HEK293 (cell line): ENCODE data around the gene GPR63.

Experiments used
- ATF2 ChIP-seq: fragments of 450-650 bp; formaldehyde crosslinking; IDR thresholded peaks from 2 replicates; pipeline ENCODE4 v1.5.1; 2016; ENCODE audit warnings: missing biosample characterization, missing genetic modification characterization, low read depth
- BCL11B ChIP-seq: fragments of 450-650 bp; formaldehyde crosslinking; IDR thresholded peaks from 2 replicates; pipeline ENCODE4 v1.5.1; 2016; ENCODE audit warnings: low read depth, missing biosample characterization, missing genetic modification characterization
- GLI2 ChIP-seq: fragments of 450-650 bp; formaldehyde crosslinking; IDR thresholded peaks from 2 replicates; pipeline ENCODE4; 2017; ENCODE audit warnings: missing biosample characterization, missing genetic modification characterization, low read depth, borderline replicate concordance
- HOXA7 ChIP-seq: sonication (generic); formaldehyde crosslinking; IDR thresholded peaks from 2 replicates; pipeline ENCODE4 v1.8.1; 2022; ENCODE audit warnings: missing genetic modification reagents, borderline replicate concordance
- HOXD13 ChIP-seq: sonication (generic); formaldehyde crosslinking; IDR thresholded peaks from 2 replicates; pipeline ENCODE4 v1.8.0; 2022; ENCODE audit warnings: missing genetic modification reagents, borderline replicate concordance
- MEIS1 ChIP-seq: sonication (generic); formaldehyde crosslinking; IDR thresholded peaks from 2 replicates; pipeline ENCODE4 v1.8.1; 2022; ENCODE audit warnings: missing genetic modification reagents, mild to moderate bottlenecking, borderline replicate concordance
- MYNN ChIP-seq: fragments of 450-650 bp; formaldehyde crosslinking; IDR thresholded peaks from 2 replicates; pipeline ENCODE4 v1.5.1; 2016; ENCODE audit warnings: missing biosample characterization, missing genetic modification characterization, borderline replicate concordance
- OSR2 ChIP-seq: fragments of 450-650 bp; formaldehyde crosslinking; IDR thresholded peaks from 2 replicates; pipeline ENCODE4 v1.5.1; 2016; ENCODE audit warnings: missing biosample characterization, missing genetic modification characterization
- ZBTB48 ChIP-seq: fragments of 450-650 bp; formaldehyde crosslinking; IDR thresholded peaks from 2 replicates; pipeline ENCODE4 v1.5.1; 2016; ENCODE audit warnings: missing biosample characterization, missing genetic modification characterization
- ZFHX2 ChIP-seq: fragments of 450-650 bp; formaldehyde crosslinking; conservative IDR thresholded peaks from 2 replicates; pipeline ENCODE4 v1.5.1; 2016; ENCODE audit warnings: missing biosample characterization, missing genetic modification characterization
- ZFP37 ChIP-seq: fragments of 450-650 bp; formaldehyde crosslinking; IDR thresholded peaks from 2 replicates; pipeline ENCODE4 v1.5.1; 2016; ENCODE audit warnings: missing biosample characterization, missing genetic modification characterization
- ZFP41 ChIP-seq: fragments of 450-650 bp; formaldehyde crosslinking; IDR thresholded peaks from 2 replicates; pipeline ENCODE4 v1.5.1; 2016; ENCODE audit warnings: missing biosample characterization, missing genetic modification characterization, borderline replicate concordance
- ZNF146 ChIP-seq: fragments of 450-650 bp; formaldehyde crosslinking; IDR thresholded peaks from 2 replicates; pipeline ENCODE4 v1.5.1; 2016; ENCODE audit warnings: missing biosample characterization, missing genetic modification characterization
- ZNF155 ChIP-seq: fragments of 450-650 bp; formaldehyde crosslinking; IDR thresholded peaks from 2 replicates; pipeline ENCODE4 v1.5.1; 2016; ENCODE audit warnings: missing biosample characterization, missing genetic modification characterization
- ZNF16 ChIP-seq: fragments of 450-650 bp; formaldehyde crosslinking; IDR thresholded peaks from 2 replicates; pipeline ENCODE4 v1.5.1; 2016; ENCODE audit warnings: low read depth, missing biosample characterization, missing genetic modification characterization
- ZNF184 ChIP-seq: fragments of 450-650 bp; IDR thresholded peaks from 2 replicates; pipeline ENCODE4 v1.5.1; 2018; ENCODE audit warnings: missing biosample characterization, mild to moderate bottlenecking, missing genetic modification characterization
- ZNF223 ChIP-seq: fragments of 450-650 bp; formaldehyde crosslinking; IDR thresholded peaks from 2 replicates; pipeline ENCODE4 v1.5.1; 2016; ENCODE audit warnings: missing biosample characterization, missing genetic modification characterization
- ZNF239 ChIP-seq: fragments of 450-650 bp; formaldehyde crosslinking; IDR thresholded peaks from 2 replicates; pipeline ENCODE4 v1.5.1; 2016; ENCODE audit warnings: missing biosample characterization, missing genetic modification characterization
- ZNF302 ChIP-seq: fragments of 450-650 bp; formaldehyde crosslinking; IDR thresholded peaks from 2 replicates; pipeline ENCODE4 v1.5.1; 2016; ENCODE audit warnings: missing biosample characterization, missing genetic modification characterization, low read depth
- ZNF354C ChIP-seq: fragments of 450-650 bp; formaldehyde crosslinking; IDR thresholded peaks from 2 replicates; pipeline ENCODE4 v1.5.1; 2016; ENCODE audit warnings: missing biosample characterization, missing genetic modification characterization, low read depth, borderline replicate concordance
- ZNF398 ChIP-seq: fragments of 450-650 bp; formaldehyde crosslinking; IDR thresholded peaks from 2 replicates; pipeline ENCODE4 v1.5.1; 2017; ENCODE audit warnings: missing biosample characterization, missing genetic modification characterization
- ZNF518A ChIP-seq: fragments of 450-650 bp; formaldehyde crosslinking; conservative IDR thresholded peaks from 2 replicates; pipeline ENCODE4 v1.5.1; 2016; ENCODE audit warnings: low read depth, missing biosample characterization, missing genetic modification characterization
- ZNF544 ChIP-seq: fragments of 450-650 bp; formaldehyde crosslinking; IDR thresholded peaks from 2 replicates; pipeline ENCODE4 v1.5.0; 2017; ENCODE audit warnings: missing biosample characterization, missing genetic modification characterization
- ZNF548 ChIP-seq: fragments of 450-650 bp; formaldehyde crosslinking; IDR thresholded peaks from 2 replicates; pipeline ENCODE4 v1.5.1; 2016; ENCODE audit warnings: missing biosample characterization, missing genetic modification characterization
- ZNF580 ChIP-seq: fragments of 450-650 bp; formaldehyde crosslinking; IDR thresholded peaks from 2 replicates; pipeline ENCODE4 v1.5.1; 2016; ENCODE audit warnings: missing biosample characterization, missing genetic modification characterization
- ZNF658 ChIP-seq: fragments of 450-650 bp; formaldehyde crosslinking; IDR thresholded peaks from 2 replicates; pipeline ENCODE4; 2016; ENCODE audit warnings: missing biosample characterization, missing genetic modification characterization
- ZNF704 ChIP-seq: fragments of 450-650 bp; formaldehyde crosslinking; IDR thresholded peaks from 2 replicates; pipeline ENCODE4 v1.5.1; 2016; ENCODE audit warnings: missing biosample characterization, missing genetic modification characterization
- ZNF776 ChIP-seq: fragments of 450-650 bp; formaldehyde crosslinking; IDR thresholded peaks from 2 replicates; pipeline ENCODE4 v1.5.0; 2017; ENCODE audit warnings: missing biosample characterization, missing genetic modification characterization, borderline replicate concordance
- ZNF792 ChIP-seq: fragments of 450-650 bp; formaldehyde crosslinking; IDR thresholded peaks from 2 replicates; pipeline ENCODE4 v1.5.1; 2016; ENCODE audit warnings: missing biosample characterization, missing genetic modification characterization
- ZSCAN4 ChIP-seq: fragments of 450-650 bp; formaldehyde crosslinking; IDR thresholded peaks from 2 replicates; pipeline ENCODE4 v1.5.1; 2017; ENCODE audit warnings: missing biosample characterization, missing genetic modification characterization

The GPR63 gene

GRCh38 chr6:96811670-96812069 lies 25.6 kb downstream of the GPR63 start (continued):
- TF ChIP-seq ZNF792 (tag by site-specific recombination), result no peak
- TF ChIP-seq ZNF223 (tag by site-specific recombination), result no peak
- no peak for TF ChIP-seq HOXA7 (CRISPR knock-in tag)
- no peak for TF ChIP-seq ZNF544 (tag by site-specific recombination)
- TF ChIP-seq GLI2 (tag by site-specific recombination), result peak; percentile 28; the same call in 1 of the 2 replicates
- TF ChIP-seq ZNF155 (tag by site-specific recombination), result 0 out of 2 replicates have a peak, but pooled peaks have one; percentile 54
- peak; percentile 71; the same call in 1 of the 2 replicates for TF ChIP-seq ZNF354C (tag by site-specific recombination)
- peak; percentile 85 for TF ChIP-seq ZNF580 (tag by site-specific recombination)
- no peak for TF ChIP-seq ZBTB48 (tag by site-specific recombination)
- TF ChIP-seq HOXD13, result no peak
- TF ChIP-seq ZNF518A, result peak; percentile 97
- TF ChIP-seq ZFP41, result no peak
- no peak for TF ChIP-seq ZNF548
- no peak for TF ChIP-seq ZNF146 (tag by site-specific recombination)
- no peak for TF ChIP-seq MEIS1 (CRISPR knock-in tag)
- 0 out of 2 replicates have a peak, but pooled peaks have one; percentile 23 for TF ChIP-seq ZNF16
- no peak for TF ChIP-seq ZNF658 (tag by site-specific recombination)
- no peak for TF ChIP-seq ZNF776
- no peak for TF ChIP-seq ZSCAN4 (tag by site-specific recombination)
- TF ChIP-seq ATF2 (tag by site-specific recombination), result no peak
- TF ChIP-seq ZNF184 (tag by site-specific recombination), result no peak
- TF ChIP-seq ZNF302 (tag by site-specific recombination), result no peak
- no peak for TF ChIP-seq ZNF398 (tag by site-specific recombination)
- no peak for TF ChIP-seq MYNN (tag by site-specific recombination)
- no peak for TF ChIP-seq ZNF704
- TF ChIP-seq ZFHX2, result no peak
- no peak for TF ChIP-seq ZNF239 (tag by site-specific recombination)
- TF ChIP-seq BCL11B (tag by site-specific recombination), result no peak
- peak; percentile 95 for TF ChIP-seq ZFP37 (tag by site-specific recombination)
- no peak for TF ChIP-seq OSR2 (tag by site-specific recombination)
